Stimulated activated CD4-positive, alpha-beta T cell treated with anti-CD3 and anti-CD28 coated beads, TNF-alpha, amount 100 ng/mL, for 4 hours (primary cell): ENCODE results near the gene DSCAM.

Source experiments
- DNase-seq, 3 experiments: peaks; one replicate each; pipeline ENCODE4 v3.0.0-alpha.2; 2020; ENCODE audit warnings: low read depth in 3 of 3

DSCAM gene

DNA sequence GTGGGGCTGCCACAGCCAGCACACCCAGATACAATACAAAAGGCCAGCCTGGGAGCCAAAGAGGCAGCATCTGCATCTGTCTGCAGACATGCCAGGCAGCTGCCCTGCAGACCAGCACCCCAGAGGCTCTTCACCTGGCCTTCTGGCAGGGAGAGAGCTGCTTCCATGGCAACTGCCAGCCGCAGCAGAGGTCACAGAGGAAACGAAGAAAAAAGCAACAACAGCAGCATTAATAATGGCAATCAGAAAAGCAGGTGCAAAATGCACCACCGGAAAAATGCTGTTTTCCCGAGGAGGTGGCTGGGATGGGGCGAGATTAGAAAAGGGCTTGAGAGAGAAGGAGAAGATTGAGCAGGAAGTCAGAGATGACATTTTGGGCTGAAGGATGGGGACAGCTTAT, 670.2 kb downstream of the DSCAM start:
- DNase-seq = no peak

DNA sequence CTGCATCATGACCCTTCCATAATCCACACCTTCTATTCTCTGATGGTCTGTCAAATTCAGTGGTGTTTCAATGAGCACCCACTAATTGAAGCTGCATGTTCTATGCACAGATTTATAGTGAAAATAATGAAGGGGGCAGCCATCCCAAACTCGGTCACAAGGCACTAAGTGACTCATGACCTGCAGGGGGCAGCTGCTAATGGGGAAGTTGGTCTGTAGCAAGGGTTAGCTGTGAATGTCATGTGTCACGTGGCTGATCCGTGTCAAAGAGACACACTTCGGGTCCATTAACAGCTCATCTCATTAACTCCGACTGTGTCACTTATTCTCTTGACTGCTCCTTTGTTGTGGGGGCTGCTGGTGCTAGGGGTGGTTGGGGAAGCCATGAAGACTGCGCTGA, 673.1 kb downstream of the DSCAM start:
- no peak for DNase-seq

DNA sequence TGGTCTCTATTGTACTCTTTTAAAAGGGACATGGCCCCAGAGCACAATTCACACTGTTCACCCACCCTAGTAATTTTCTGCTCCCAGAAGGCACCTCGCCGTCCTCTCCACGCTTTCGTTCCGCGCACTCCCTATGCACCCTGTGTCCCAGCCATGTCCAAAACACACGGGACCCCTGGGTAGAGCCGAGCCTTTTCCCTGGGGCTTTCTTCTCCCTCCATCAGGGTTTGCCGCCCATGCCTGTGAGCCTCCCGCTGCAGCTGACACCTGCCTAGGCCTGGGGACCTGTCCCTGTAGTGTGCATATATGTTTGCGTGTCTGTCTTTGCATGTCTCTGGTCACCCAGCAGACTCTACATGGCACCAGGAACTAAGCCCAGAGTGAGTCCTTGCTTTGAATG, 677.0 kb downstream of the DSCAM start:
- DNase-seq = no peak

DNA sequence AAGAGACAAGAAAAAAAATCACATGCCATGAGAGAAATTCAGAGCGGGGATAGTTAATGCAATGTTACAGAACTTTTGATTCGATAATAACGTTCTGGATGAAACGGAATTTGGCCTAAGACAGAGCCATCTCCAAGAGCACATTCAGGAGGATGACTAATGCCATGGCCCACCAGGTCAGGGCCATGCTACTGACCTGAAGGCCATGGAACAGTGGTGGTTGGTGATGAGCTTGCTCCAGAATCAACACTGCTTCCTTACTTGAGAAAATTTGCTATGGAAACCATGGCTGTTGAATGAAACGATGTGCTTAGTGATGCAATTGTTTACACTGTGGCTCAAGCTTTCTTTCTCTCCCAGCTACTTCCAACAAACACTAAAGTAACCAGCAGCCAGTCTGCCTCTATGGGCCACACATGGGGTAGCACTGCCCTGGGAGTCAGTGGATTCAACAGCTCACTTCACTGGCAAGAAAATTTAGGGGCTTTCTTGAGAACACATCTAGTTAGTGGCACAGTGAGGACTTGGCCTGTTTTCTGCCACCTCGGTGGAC, 680.6 kb downstream of the DSCAM start:
- no peak for DNase-seq

DNA sequence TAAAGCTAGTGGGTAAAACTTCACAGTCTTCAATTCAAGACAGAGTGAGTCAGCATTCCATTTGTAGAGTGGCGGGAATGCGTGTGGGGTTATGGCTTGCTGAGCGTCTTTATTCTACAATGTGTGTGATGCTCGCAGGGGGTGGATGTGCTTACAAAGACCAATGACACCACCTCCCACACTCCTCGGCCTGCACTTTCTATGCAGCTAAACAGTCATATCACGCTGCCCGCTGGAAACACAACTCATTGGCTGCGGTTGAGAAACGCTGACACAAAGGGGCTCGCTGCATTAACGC, 681.2 kb downstream of the DSCAM start:
- no peak for DNase-seq

DNA sequence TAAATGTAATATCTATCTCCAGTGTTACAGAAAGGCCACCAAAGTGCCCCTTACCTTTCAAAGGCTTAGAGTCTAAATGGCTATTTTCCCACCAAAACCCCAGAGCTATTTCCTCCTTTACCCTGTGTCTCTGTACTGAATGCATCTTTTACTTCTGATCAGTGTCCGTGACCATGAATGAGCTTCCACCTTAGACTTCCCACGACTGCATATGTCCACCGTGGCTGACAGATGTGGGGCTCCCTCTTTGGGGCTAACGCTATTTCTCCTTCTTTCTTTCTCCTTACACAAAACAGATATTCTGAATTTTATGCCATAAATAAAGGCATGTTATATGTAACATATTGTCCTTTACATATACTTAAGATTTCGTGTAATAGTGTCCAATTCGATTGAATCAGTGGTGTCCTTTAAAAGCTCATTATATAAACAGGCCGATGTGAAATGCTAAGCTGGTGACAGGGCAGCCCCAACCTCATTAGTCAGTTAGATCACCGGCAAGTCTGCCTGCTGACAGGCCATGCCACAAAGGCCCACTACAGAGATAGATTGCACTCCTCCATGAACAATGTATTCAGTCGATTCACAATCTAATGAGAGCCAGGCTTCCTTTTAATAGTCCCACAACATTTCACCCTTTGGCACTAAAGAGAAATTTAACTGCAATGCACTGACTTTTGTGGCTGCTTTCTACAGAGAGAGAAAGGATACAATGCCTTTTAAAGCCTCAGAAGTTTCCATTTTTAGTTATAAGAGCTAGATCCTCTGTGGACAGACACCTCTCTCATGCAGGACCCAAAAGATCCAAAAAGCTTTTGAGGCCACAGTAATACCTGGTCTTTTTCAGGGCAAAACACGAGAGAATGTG, 681.8 kb downstream of the DSCAM start:
- no peak for DNase-seq

DNA sequence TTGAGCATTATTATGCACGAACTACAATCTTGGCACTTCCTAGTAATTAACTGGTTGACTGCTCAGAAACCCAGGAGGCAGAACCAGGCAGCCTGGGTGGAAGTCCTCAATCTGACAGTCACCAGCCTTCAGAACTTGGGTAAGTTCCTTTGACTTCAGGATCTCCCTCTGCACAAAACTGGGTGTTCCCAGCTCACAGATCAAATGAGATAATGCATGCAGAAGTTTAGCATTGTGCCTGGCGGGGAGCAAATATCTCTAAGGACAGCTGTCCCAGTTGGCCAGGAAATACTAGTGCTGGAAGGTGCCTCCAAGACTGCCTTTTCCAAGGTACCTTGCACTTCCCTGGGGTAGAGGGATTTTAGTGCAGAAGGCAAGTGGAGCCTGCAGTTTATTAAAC, 684.9 kb downstream of the DSCAM start:
- DNase-seq = no peak

DNA sequence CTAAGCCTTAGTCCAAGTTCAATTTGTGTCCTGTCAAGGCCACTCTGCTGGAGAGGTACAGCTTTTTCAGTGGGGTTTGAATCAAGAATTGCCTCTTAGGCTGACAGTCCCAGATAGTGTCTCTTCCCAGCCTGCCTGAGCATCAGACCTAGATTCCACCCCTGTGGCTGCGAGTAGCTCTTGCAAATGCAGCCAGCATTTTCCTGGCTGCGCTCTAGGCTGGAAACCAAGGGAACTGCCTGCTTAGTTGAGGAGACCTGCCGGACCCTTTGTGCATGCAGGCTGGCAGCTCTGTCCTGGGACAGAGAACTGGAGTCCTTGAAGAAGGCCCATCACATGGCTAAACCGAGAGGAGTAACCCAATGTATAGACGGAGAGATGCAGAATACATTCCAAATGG, 686.0 kb downstream of the DSCAM start:
- no peak for DNase-seq

DNA sequence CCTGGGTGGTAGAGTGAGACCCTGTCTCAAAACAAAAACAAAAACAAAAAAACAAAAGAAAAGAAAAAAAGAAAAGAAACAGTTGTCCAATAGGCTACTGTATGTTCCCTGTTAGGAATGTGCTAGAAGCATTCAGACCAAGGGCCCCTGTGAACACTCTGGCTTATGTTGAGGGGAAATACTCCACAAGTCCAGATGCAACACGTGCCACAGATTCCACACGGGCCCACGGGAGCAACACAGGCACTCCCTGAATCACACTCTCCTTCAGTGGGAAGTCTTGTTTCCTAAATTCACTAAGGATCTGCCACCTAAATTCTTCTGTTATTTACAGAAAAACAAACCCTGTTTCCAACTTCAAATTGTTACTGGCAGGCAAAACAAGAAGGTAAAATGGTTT, 688.6 kb downstream of the DSCAM start:
- no peak for DNase-seq

DNA sequence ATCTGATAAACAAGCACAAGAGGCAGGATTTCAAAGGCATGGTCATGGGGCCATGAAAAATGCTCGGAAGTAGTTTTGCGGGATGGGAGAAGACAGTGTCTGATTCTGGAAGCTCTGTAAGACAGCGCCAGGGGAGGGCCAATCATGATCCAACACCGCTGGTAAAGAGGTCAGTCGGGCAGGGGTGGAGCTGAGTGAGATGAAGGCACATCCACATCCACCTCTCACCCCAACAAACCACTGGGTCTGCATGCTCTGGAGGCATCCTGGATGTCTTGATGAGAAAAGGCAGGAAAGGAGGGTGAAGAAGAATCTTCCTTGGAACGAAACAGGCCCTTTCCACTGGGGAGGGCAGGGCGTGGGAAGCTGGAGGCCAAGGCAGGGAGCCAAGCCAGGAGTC, 691.4 kb downstream of the DSCAM start:
- no peak for DNase-seq

DNA sequence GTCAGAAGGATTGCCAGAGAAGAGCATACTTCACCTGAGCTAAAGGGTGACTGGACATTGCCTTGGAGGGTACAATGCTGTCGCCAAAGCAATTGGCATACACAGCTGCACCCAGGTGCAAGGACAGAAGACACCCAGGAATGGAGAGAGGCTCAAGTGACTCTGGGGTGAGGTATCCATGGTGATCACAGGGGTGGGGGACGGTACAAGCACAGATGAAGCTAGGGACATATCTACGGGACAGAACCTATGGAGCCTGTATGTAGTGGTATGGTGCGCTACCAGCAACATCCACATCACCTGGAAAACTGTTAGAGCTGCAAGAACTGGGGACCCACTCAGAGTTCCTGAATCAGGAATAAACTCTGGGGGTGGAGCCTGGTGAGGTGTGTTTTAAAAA, 693.6 kb downstream of the DSCAM start:
- no peak for DNase-seq

DNA sequence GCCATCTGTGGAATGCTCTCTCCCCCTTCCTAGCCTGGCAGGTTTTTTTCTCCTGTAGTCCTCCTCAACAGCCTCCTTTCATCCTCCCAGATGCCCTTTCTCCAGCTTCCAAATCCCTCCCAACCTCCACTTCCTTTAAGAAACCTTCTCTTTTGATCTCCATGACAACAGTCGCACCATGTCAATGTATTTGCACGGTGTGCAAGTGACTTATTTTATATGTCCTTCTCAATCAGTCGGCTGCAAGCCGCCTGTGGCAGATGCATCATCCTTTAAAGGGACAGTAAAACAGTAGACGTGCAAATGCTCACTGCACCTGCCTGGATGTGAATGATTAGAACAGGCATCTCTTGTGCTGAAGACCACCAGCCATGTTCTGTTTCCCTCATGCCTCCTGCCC, 694.5 kb downstream of the DSCAM start:
- DNase-seq = no peak

DNA sequence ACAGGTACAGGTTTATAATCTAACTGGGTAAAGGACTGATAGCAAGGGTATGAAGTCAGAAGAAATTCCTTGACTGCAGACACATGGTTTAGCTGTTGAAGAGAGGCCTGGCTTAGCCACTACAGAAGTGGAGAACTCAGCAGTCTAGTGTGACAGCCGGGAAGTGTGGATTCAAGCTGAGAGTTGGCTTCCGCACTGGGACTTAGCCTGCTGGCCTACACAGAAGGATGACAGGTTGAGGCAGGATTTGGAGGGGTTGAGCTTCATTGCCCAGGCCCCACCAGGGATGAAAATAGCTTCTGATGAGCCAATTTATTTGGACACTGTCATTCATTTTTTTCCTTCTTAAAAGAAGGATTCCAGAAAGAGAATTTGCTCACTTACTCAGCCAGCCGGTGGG, 695.3 kb downstream of the DSCAM start:
- DNase-seq = no peak

DNA sequence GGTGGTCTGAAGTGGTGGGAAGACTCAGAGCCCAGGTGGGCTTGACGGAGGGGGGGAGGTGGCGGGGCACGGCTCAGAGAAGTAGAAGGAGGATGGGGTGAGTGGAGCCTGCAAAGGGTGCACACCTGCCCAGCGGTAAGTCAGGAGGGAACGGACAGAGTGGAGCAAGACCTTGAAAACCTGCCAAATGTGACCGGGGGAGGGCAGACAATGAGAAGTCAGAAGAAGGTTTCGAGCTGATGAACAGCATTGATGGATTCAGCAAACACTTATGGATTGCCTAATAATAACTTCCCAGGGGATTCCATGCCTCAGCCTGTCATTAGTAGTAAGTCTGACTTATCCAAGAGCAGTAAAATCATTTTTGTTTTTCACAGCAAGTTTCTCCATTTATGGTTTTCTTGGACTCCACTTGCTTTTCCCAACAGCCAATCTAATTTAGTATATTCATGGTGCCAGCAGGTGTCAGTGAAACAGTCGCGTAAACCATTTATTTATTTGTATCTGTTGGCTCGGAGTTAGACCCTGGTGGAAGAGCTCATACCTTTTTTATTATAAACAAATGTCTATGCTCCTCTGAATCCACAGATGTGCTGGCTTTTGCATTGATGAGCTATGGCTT, 700.6 kb downstream of the DSCAM start:
- no peak for DNase-seq

DNA sequence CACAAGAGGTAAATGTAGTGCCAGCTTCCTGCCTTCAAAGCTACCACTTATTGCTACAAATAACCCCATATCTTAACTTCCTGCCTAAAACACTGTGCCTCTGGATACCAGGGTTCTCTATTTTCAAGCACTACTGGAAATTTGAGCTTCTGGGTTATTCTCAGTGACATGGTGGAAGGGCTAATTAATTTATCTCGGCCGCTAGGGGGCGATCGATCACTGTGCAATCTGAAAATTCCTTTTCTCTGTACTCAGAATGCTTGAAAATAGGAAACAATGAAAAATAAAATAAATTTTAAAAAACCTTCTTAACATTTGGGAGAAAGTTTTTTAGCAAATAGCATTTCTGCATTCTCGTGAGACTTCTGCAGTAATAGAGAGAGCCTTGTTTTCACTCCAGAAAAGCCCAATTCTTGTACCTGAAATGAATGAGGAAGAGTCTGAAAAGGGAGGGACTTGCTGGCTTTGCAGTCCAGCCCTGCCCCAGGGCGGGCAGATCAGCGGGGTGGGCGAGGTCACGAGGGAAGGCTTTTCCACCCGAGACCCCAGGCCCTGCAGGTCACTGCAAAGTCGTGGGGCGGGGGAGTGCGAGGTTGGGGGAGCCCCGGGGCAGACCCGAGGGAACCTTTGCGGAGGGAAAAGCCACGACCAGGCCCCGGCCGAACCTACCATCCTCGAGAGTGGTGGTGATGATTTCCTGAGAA, 703.0 kb downstream of the DSCAM start:
- DNase-seq = peak in 1 of 3 experiments; percentile 2

DNA sequence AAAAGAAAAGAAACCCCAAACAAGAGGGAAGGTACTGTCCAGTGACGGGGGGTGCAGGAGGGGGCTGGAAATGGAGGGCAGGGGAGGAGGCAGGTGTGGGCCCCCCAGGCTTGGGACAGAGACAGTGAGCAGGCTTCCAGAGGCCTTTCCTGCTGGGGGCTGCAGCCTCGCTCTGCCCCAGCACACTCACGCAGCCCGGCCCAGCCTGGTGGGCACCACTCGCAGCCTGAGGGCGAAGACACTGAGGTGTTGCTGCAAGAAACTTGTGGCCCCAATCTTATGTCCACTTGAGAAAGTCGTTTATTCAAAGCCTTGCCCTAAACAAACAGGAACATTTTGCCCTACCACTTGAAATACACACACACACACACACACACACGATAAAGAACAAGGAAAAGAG, 705.3 kb downstream of the DSCAM start:
- no peak for DNase-seq

DNA sequence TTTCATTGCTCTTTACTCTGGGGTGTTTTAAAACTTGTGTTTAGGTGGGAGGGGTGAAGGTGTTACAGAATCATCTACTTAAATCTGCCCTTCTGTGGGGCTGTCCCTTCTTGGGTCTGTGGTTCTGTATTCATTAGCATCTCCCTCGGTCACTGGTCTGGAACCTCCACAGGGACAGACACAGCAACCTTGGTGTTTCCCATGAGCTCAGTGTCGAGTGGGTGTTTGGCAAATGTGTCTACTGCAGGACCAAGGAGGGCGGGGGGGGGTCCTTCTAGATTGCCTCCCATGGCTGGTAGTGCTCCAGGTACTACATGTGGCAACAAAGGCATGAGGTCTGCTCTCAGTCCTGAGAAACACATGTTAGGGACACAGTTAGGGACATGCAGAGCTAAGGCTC, 706.3 kb downstream of the DSCAM start:
- DNase-seq = no peak

DNA sequence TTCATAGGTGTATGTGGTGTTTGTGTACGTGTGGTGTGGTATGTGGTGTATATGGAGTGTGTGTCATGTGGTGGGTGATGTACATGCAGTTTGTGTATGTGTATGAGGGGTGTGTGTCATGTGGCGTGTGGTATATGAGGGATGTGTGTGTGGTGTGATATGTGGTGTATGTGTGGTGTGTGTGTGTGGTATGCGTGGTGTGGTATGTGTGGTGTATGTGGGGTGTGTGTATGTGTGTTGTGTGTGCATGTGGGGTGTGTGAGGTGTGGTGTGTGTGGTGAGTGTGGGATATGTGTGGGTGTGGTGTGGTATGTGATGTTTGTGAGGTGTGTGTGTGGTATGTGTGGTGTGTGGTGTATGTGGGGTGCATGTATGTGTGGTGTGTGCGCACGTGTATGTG, 707.3 kb downstream of the DSCAM start:
- DNase-seq = no peak

DNA sequence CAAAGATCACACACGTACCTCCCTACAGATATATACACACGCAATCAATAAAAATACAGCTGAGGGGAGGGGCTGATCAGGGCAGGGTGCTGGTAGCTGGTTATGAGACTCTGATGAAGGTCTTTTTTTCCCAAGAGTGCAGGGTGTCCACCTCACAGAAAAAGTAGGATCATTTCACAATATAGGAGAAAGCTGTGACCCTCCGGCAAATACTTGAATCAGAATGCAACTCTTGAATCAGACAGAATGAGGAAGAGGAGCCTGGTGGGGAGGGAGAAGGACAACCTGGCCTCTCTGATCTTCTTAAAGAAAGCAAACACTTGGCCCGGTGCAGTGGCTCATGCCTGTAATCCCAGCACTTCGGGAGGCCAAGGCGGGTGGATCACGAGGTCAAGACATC, 710.4 kb downstream of the DSCAM start:
- DNase-seq = no peak

DNA sequence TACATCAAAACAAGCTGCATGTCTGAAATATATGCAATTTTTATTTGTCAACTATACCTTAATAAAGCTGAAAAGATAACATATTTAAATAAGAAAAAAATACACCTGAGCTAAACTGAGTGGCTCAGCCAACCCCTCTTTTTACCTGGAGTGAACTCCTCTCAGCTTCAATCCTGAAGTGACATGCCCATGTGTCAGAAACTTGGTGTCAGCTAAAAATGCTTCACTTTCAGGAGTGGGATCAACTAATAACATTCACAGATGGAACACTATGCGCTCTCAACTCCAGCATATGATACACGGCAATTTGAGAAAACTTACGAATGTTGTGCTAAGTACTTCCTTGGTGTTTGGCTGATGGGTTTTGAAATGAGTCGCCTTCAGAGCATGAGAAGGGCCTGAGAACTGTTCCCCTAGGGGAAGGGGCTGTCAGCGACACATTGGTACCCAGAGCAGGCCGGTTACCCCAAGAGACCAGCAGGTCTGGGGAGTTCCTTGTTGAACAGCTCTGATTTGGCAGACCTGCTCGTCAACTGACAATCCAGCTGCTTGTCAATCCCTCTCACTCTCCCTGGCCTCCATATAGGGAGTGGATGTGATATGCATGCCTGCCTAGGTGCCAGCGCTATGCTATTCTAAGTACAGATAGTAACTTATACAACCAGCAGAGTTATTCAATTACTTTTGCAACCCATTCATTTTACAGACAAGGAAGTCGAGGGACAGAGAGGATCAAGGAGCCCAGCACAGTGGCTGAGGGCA, 712.0 kb downstream of the DSCAM start:
- no peak for DNase-seq

DNA sequence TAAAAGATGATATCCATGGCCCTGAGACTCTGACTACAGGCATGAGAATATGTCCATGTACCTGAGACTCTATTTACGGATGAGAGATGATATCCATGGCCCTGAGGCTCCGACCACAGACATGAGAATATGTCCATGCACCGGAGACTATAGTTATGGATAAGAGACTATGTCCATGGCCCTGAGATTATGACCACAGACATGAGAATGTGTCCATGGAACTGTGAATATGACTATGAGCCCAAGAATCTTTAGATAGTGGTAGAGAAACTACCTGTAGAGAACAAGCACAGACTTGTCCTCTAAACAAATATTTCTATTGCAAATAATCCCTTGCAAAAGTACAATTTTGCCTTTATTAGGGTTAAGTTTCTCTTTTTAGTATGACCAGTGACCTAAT, 716.5 kb downstream of the DSCAM start:
- no peak for DNase-seq

DNA sequence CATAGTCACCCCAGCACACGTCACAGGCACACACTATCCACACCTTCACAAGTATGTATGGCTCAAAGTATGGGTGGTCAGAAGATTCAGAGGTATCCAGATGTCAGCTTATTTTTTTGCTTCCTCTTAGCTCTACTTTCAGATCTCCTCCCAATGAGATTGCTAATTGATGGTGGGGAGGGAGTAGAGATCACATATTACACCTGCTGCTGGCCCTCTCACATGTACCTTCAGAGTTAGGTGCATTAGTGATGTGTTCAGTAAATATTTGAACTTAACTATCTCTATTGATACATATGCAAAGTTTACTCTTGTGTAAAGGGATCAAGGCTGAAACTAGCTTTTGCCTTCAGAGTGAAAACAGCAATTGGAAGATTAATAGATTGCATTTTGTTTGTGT, 717.1 kb downstream of the DSCAM start:
- no peak for DNase-seq
